PC-9 (cell line): Measurements from ENCODE around the gene RNF38. TPM values are rescaled to one million over a fixed set of nuclear protein-coding genes. Genes with fewer than 3 reads are reported as not detected.
"Not testable (repeated sequence)": the region's sequence is repeated elsewhere in the genome, so short reads cannot be mapped to it uniquely, and the experiment has no call there.

ENCODE experiments used
- Bru-seq: library from RNA; stranded (reverse); fragments of 400-500 nt; gene quantifications from one replicate; lab custom pipeline; 2021; lab: Mats Ljungman, UMichigan
- BruChase-seq, 2 experiments: library from RNA; stranded (reverse); fragments of 400-500 nt; gene quantifications; one replicate each; lab custom pipeline; 2021; lab: Mats Ljungman, UMichigan
- BruUV-seq: library from RNA; stranded (reverse); fragments of 400-500 nt; replicated peaks from 2 replicates; lab custom pipeline; 2021; lab: Mats Ljungman, UMichigan
- CTCF ChIA-PET: fragments of 300-600 bp; sonication (Branson Sonifier 250); formaldehyde crosslinking; loops from one replicate; lab custom pipeline; 2022; ENCODE audit warnings: antibody characterized with exemption; lab: Charles Lee
- POLR2A ChIA-PET: fragments of 300-600 bp; sonication (Branson Sonifier 250); formaldehyde crosslinking; loops from one replicate; lab custom pipeline; 2022; ENCODE audit warnings: antibody characterized with exemption; ENCODE audit not compliant: unreplicated experiment; lab: Charles Lee
- DNase-seq, 2 experiments: peaks; one replicate each; pipeline versions ENCODE4 v3.0.0 to v3.0.0-alpha.2; 2015 to 2022; ENCODE audit warnings: mixed read lengths in 1 of 2
- H2AFZ ChIP-seq: fragments of 200-600 bp; sonication (generic); 2 replicates; pipeline ENCODE4 v1.8.1; 2017; ENCODE audit warnings: antibody characterized with exemption
- H3F3A ChIP-seq: fragments of 200-600 bp; sonication (generic); 2 replicates; pipeline ENCODE4 v1.8.1; 2017; ENCODE audit warnings: antibody characterized with exemption, mild to moderate bottlenecking, low read depth; ENCODE audit not compliant: insufficient read depth
- H3K27ac ChIP-seq: fragments of 200-600 bp; sonication (generic); 2 replicates; pipeline ENCODE4 v1.6.1; 2016; ENCODE audit warnings: mixed run types
- H3K27me3 ChIP-seq: fragments of 200-600 bp; sonication (generic); 2 replicates; pipeline ENCODE4 v1.6.1; 2016; ENCODE audit warnings: low read depth, mixed run types; ENCODE audit not compliant: insufficient read depth
- H3K36me3 ChIP-seq: fragments of 200-600 bp; sonication (generic); 2 replicates; pipeline ENCODE4 v1.6.1; 2016; ENCODE audit warnings: low read depth, mixed run types
- H3K4me1 ChIP-seq: fragments of 200-600 bp; sonication (generic); replicated peaks from 2 replicates; pipeline ENCODE4 v1.6.1; 2016; ENCODE audit warnings: mixed run types; ENCODE audit not compliant: insufficient read depth
- H3K4me2 ChIP-seq: fragments of 200-600 bp; sonication (generic); 2 replicates; pipeline ENCODE4 v1.6.1; 2017; ENCODE audit warnings: mixed run types
- H3K4me3 ChIP-seq: fragments of 200-600 bp; sonication (generic); 2 replicates; pipeline ENCODE4 v1.6.1; 2016; ENCODE audit warnings: mixed run types
- H3K79me2 ChIP-seq: fragments of 200-600 bp; sonication (generic); 2 replicates; pipeline ENCODE4 v1.6.1; 2017; ENCODE audit warnings: low read depth, mixed run types
- H3K9me2 ChIP-seq: fragments of 200-600 bp; sonication (generic); 2 replicates; pipeline ENCODE4 v1.8.1; 2017; ENCODE audit warnings: mild to moderate bottlenecking; ENCODE audit not compliant: insufficient read depth
- H3K9me3 ChIP-seq: fragments of 200-600 bp; sonication (generic); 2 replicates; pipeline ENCODE4 v1.8.1; 2016; ENCODE audit warnings: low read depth; ENCODE audit not compliant: insufficient read depth
- H4K20me1 ChIP-seq: fragments of 200-600 bp; sonication (generic); 2 replicates; pipeline ENCODE4 v1.8.1; 2017; ENCODE audit not compliant: insufficient read depth
- EZH2 ChIP-seq: fragments of 200-600 bp; sonication (generic); IDR thresholded peaks from 2 replicates; pipeline ENCODE4 v1.8.0; 2017; ENCODE audit warnings: antibody characterized with exemption, low read depth
- intact Hi-C: fragments of 100-400 bp; cut with micrococcal nuclease; formaldehyde crosslinking; loops from one replicate; pipeline ENCODE4 v1.10.0; 2022; ENCODE audit not compliant: unreplicated experiment
- long read RNA-seq: library from polyadenylated mRNA; stranded (forward); transcript quantifications from one replicate; pipeline ENCODE4 v2.0.0, GENCODE V29; 2022
- total RNA-seq: library from RNA; stranded (reverse); gene quantifications from 2 replicates; pipeline ENCODE4 v1.2.3, GENCODE V29; 2021
- TF ChIP-seq, protein P1 (sequence below): fragments of 200-600 bp; sonication (generic); conservative IDR thresholded peaks from 2 replicates; pipeline ENCODE4 v1.6.1; 2017; ENCODE audit warnings: mixed run types, antibody characterized with exemption, mild to moderate bottlenecking, moderate library complexity

RNF38 gene
- total RNA-seq, result 15.2 and 17.5 TPM in 2 replicates
- Bru-seq, nascent RNA, result percentile 87 among the genes with signal in this experiment
- BruChase-seq, experiment 1, labeled RNA remaining after a 2-hour chase, result percentile 81 among the genes with signal in this experiment
- percentile 77 among the genes with signal in this experiment for BruChase-seq, experiment 2, labeled RNA remaining after a 6-hour chase
- long read RNA-seq, full-length matches to known transcripts, result 2 of 5 reads
- long read RNA-seq, partial matches to known transcripts, result 0 of 5 reads
- long read RNA-seq, other reads (novel, unspliced or antisense), result 3 of 5 reads

DNA sequence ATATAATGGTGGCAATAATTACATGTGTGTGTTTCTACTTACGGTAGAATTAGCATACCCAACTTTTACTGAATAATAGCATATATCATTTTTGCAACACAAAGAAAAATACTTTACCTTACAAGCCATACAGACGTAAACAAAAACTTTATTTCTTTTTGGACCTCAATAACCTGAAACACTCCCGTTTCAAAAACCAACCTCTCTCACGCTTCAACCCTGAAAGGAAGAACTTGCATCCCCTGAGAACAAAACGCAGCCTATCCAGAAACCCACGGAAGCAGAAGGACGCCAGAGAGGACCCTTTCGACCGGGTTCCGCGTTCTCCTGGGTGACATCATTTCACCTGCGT is at the start of gene RNF38:
TSS of gene RNF38 (minus strand) at position 290 of the 352 bp plus-strand sequence. CDS start at position 129, 161 bp downstream.
- peaks cover 29% of the 10 kb centered on the region for H3K4me1 ChIP-seq
- H3K27ac ChIP-seq, result peak within 1 kb of the TSS; percentile 84
- H3K4me3 ChIP-seq, result peak within 1 kb of the TSS; percentile 73
- H3K79me2 ChIP-seq, result peaks cover 51% of the 10 kb centered on the region
- DNase-seq, result no peak
- CTCF ChIA-PET, result interaction anchor here (0.5 kb wide), 1 partner anchor 23 kb away, joined by 6 read pairs; no protein-coding TSS in a partner anchor
- H3K27me3 ChIP-seq, result no peaks in the 10 kb centered on the region
- no peaks in the 10 kb centered on the region for H3K9me2 ChIP-seq
- POLR2A ChIA-PET, result interaction anchor here (0.5 to 0.7 kb wide), 3 partner anchors 86 to 884 kb away, joined by 3 to 25 read pairs (median 3); partner anchors contain the start of gene HRCT1
- intact Hi-C loops, result loop anchor here (5.0 kb wide), 1 partner anchor 172 kb away; the partner anchor contains the start of gene MELK
- no peaks in the 10 kb centered on the region for H3K9me3 ChIP-seq
- no peak for TF ChIP-seq EZH2
- TF ChIP-seq, protein P1, sequence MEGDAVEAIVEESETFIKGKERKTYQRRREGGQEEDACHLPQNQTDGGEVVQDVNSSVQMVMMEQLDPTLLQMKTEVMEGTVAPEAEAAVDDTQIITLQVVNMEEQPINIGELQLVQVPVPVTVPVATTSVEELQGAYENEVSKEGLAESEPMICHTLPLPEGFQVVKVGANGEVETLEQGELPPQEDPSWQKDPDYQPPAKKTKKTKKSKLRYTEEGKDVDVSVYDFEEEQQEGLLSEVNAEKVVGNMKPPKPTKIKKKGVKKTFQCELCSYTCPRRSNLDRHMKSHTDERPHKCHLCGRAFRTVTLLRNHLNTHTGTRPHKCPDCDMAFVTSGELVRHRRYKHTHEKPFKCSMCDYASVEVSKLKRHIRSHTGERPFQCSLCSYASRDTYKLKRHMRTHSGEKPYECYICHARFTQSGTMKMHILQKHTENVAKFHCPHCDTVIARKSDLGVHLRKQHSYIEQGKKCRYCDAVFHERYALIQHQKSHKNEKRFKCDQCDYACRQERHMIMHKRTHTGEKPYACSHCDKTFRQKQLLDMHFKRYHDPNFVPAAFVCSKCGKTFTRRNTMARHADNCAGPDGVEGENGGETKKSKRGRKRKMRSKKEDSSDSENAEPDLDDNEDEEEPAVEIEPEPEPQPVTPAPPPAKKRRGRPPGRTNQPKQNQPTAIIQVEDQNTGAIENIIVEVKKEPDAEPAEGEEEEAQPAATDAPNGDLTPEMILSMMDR, result no peak
- H3K4me2 ChIP-seq, result peak within 1 kb of the TSS; percentile 92
- H3K36me3 ChIP-seq, result no peaks in the 10 kb centered on the region
- peak within 1 kb of the TSS; percentile 90 for H2AFZ ChIP-seq
- H3F3A ChIP-seq, result peaks cover 11% of the 10 kb centered on the region
- BruUV-seq, result TSS peak; percentile 54
- no peaks in the 10 kb centered on the region; the same call in 1 of the 2 replicates for H4K20me1 ChIP-seq

DNA sequence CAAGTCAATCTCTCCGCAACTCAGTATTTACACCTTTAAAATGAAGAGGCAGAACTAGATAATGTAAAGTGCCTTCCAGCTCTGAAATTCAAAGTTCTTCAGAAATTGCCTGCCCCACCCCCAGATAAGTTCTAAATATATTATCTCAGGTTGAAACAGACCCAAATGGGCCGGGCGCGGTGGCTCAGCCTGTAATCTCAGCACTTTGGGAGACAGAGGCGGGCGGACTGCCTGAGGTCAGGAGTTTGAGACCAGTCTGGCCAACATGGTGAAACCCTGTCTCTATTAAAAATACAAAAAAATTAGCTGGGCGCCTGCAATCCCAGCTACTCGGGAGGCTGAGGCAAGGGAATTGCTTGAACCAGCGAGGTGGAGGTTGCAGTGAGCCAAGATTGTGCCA is 48.5 kb upstream of the RNF38 start:
- BruUV-seq, result not testable (repeated sequence)

DNA sequence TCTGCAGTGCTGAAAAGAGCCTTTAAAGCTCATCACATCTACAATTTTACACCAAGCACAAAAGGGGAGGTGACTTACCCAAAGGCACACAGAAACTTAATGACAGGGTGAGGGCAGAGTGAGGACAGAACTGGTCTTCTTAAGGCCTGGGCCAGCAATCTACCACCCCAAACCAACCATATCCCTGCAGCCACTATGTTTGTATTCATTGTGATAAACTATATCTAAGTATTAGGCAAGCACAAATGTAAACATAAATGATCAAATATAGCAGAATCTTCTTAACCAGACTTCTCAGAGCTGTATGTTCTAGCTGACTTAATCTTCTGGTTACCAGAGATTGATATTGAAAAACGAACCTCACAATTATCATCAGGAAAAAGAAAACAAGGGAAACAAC is 47.9 kb upstream of the RNF38 start:
- intact Hi-C loops, result no loop called here
- no peaks in the 10 kb centered on the region for H3K9me3 ChIP-seq
- no peaks in the 10 kb centered on the region for H3K27me3 ChIP-seq
- no peaks in the 10 kb centered on the region for H3K9me2 ChIP-seq
- ChIA-PET POLR2A (interaction anchor here (0.6 to 0.7 kb wide), 2 partner anchors 13 to 499 kb away, joined by 3 to 5 read pairs; no protein-coding TSS in a partner anchor), CTCF (no interaction called here)
- H2AFZ ChIP-seq, result no peak overlapping the region
- H4K20me1 ChIP-seq, result no peaks in the 10 kb centered on the region
- no peak overlapping the region for H3K27ac ChIP-seq
- H3K36me3 ChIP-seq, result no peaks in the 10 kb centered on the region
- BruUV-seq, result no TSS peak
- H3F3A ChIP-seq, result peaks cover 4% of the 10 kb centered on the region; the same call in 1 of the 2 replicates
- H3K4me2 ChIP-seq, result no peak overlapping the region
- no peak for DNase-seq
- no peaks in the 10 kb centered on the region for H3K79me2 ChIP-seq
- TF ChIP-seq, protein P1, result no peak
- no peak for TF ChIP-seq EZH2
- no peak overlapping the region for H3K4me3 ChIP-seq
- H3K4me1 ChIP-seq, result peaks cover 16% of the 10 kb centered on the region

More for the DNA sequence above, 48.5 kb upstream of the RNF38 start:
- intact Hi-C loops, H3K79me2 ChIP-seq, H2AFZ ChIP-seq, CTCF ChIA-PET, H3K36me3 ChIP-seq, H3F3A ChIP-seq, H3K27me3 ChIP-seq, H3K9me2 ChIP-seq, H3K4me2 ChIP-seq, H3K4me3 ChIP-seq, H4K20me1 ChIP-seq, H3K9me3 ChIP-seq, DNase-seq, H3K27ac ChIP-seq: not testable (repeated sequence)
- POLR2A ChIA-PET, result interaction anchor here (0.6 kb wide), 1 partner anchor 14 kb away, joined by 3 read pairs; no protein-coding TSS in a partner anchor
- H3K4me1 ChIP-seq, result peaks cover 10% of the 10 kb centered on the region

DNA sequence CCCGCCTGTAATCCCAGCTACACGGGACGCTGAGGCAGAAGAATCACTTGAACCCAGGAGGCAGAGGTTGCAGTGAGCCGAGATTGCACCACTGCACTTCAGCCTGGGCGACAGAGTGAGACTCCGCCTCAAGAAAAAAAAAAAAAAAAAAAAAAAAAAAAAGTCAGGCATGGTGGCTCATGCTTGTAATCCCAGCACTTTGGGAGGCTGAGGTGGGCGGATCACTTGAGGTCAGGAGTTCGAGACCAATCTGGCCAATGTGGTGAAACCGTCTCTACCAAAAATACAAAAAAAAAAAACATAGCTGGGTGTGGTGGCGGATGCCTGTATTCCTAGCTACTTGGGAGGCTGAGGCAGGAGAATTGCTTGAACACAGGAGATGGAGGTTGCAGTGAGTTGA is 46.6 kb upstream of the RNF38 start:
- H2AFZ ChIP-seq, H3F3A ChIP-seq, H3K9me2 ChIP-seq, BruUV-seq, H3K79me2 ChIP-seq, DNase-seq, intact Hi-C loops, H3K27ac ChIP-seq, H3K4me3 ChIP-seq, H3K4me2 ChIP-seq, POLR2A ChIA-PET, H3K9me3 ChIP-seq, H3K36me3 ChIP-seq, H3K27me3 ChIP-seq, H4K20me1 ChIP-seq: not testable (repeated sequence)
- CTCF ChIA-PET, result interaction anchor here (0.7 kb wide), 1 partner anchor 295 kb away, joined by 7 read pairs; no protein-coding TSS in a partner anchor
- peaks cover 17% of the 10 kb centered on the region for H3K4me1 ChIP-seq
